ENCODE results near the gene FNBP1.

GRCh38 chr9:129944506-129945116, 98.4 kb downstream of the FNBP1 start:
- no peak for TF ChIP-seq JUND (IDR thresholded peaks at IDR 0.05; ENCODE audit: low read length)
- TF ChIP-seq EZH2 (IDR thresholded peaks at IDR 0.05; ENCODE audit: low read depth, low read length, severe bottlenecking): no peak
- no peak for TF ChIP-seq CREB1 (IDR thresholded peaks at IDR 0.05)
- no peak for TF ChIP-seq SP2 (IDR thresholded peaks at IDR 0.05; ENCODE audit: low read length)
- TF ChIP-seq CTCF (IDR thresholded peaks at IDR 0.05; ENCODE audit: control extremely low read depth in 1 of 3, insufficient read depth in 1 of 3, low read depth in 1 of 3, low read length in 3 of 3): no peak
- TF ChIP-seq EP300 (IDR thresholded peaks at IDR 0.05; ENCODE audit: borderline replicate concordance in 1 of 2, low read depth in 2 of 2, low read length in 2 of 2): no peak
- no peak for TF ChIP-seq RFX5 (IDR thresholded peaks at IDR 0.05; ENCODE audit: borderline replicate concordance, low read depth, low read length)
- TF ChIP-seq MAFK (IDR thresholded peaks at IDR 0.05; ENCODE audit: low read depth, low read length): no peak
